Measurements from ENCODE around the gene RASSF3. TPM values are rescaled to one million over a fixed set of nuclear protein-coding genes. Genes with fewer than 3 reads are reported as not detected.

RASSF3 gene
- total and polyA plus RNA-seq, 2 donors from 2014 or later = 8.2 to 35.6 TPM

GRCh38 chr12:64706857-64707256, 96.6 kb downstream of the RASSF3 start:
- H3K27ac ChIP-seq (ENCODE audit: low read depth in 2 of 2, low read length in 2 of 2) = no peak overlapping the region
- DNase-seq (no peak), FAIRE-seq (no peak)
- H3K9me3 ChIP-seq (ENCODE audit: control insufficient read depth in 2 of 3, insufficient read depth in 1 of 3, low read length in 3 of 3) = no peaks in the 10 kb centered on the region
- intact Hi-C loops (cut with DNase I) = no loop called here
- H3K4me1 ChIP-seq (ENCODE audit: control insufficient read depth in 2 of 3, insufficient read depth in 2 of 3, low read depth in 1 of 3, low read length in 3 of 3) = no peaks in the 10 kb centered on the region
- TF ChIP-seq, protein P1, sequence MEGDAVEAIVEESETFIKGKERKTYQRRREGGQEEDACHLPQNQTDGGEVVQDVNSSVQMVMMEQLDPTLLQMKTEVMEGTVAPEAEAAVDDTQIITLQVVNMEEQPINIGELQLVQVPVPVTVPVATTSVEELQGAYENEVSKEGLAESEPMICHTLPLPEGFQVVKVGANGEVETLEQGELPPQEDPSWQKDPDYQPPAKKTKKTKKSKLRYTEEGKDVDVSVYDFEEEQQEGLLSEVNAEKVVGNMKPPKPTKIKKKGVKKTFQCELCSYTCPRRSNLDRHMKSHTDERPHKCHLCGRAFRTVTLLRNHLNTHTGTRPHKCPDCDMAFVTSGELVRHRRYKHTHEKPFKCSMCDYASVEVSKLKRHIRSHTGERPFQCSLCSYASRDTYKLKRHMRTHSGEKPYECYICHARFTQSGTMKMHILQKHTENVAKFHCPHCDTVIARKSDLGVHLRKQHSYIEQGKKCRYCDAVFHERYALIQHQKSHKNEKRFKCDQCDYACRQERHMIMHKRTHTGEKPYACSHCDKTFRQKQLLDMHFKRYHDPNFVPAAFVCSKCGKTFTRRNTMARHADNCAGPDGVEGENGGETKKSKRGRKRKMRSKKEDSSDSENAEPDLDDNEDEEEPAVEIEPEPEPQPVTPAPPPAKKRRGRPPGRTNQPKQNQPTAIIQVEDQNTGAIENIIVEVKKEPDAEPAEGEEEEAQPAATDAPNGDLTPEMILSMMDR (IDR thresholded peaks at IDR 0.05; ENCODE audit: borderline replicate concordance, extremely low read depth, insufficient read depth) = no peak
- no peak overlapping the region for H3K4me3 ChIP-seq (ENCODE audit: low read length in 3 of 3)
- no peaks in the 10 kb centered on the region for H3K36me3 ChIP-seq (ENCODE audit: control insufficient read depth in 2 of 3, insufficient read depth in 3 of 3, low read length in 3 of 3)
- no peak overlapping the region for H3K9ac ChIP-seq (ENCODE audit: low read length in 3 of 3)
- H3K27me3 ChIP-seq (ENCODE audit: control insufficient read depth, insufficient read depth, low read length) = no peaks in the 10 kb centered on the region

DNA sequence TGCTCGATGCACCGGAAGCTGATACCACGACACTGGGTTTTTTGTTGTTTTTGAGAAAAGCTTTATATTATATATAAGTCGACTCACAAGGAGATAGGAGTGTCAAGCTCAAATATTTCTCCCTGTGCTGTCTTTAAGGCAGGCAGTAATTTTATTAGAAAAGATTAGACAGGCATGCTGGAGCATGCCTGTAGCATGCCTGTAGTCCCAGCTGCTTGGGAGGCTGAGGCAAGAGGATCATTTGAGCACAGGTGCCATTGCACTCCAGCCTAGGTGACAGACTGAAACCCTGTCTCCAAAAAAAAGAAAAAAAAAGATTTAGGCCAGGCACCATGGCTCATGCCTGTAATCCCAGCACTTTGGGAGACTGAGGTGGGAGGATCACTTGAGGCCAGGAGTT, 97.1 kb downstream of the RASSF3 start:
- H3K4me3 ChIP-seq (ENCODE audit: low read length in 3 of 3) = no peak overlapping the region
- FAIRE-seq (no peak), DNase-seq (no peak)
- H3K4me1 ChIP-seq (ENCODE audit: control insufficient read depth in 2 of 3, insufficient read depth in 2 of 3, low read depth in 1 of 3, low read length in 3 of 3) = no peaks in the 10 kb centered on the region
- intact Hi-C loops (cut with DNase I) = no loop called here
- H3K9ac ChIP-seq (ENCODE audit: low read length in 3 of 3) = no peak overlapping the region
- no peaks in the 10 kb centered on the region for H3K9me3 ChIP-seq (ENCODE audit: control insufficient read depth in 2 of 3, insufficient read depth in 1 of 3, low read length in 3 of 3)
- no peak overlapping the region for H3K27ac ChIP-seq (ENCODE audit: low read depth in 2 of 2, low read length in 2 of 2)
- H3K27me3 ChIP-seq (ENCODE audit: control insufficient read depth, insufficient read depth, low read length) = no peaks in the 10 kb centered on the region
- no peaks in the 10 kb centered on the region for H3K36me3 ChIP-seq (ENCODE audit: control insufficient read depth in 2 of 3, insufficient read depth in 3 of 3, low read length in 3 of 3)
- TF ChIP-seq, protein P1 (IDR thresholded peaks at IDR 0.05; ENCODE audit: borderline replicate concordance, extremely low read depth, insufficient read depth) = no peak

GRCh38 chr12:64707926-64708325, 97.6 kb downstream of the RASSF3 start:
- DNase-seq (no peak), FAIRE-seq (no peak)
- Histone ChIP-seq H3K36me3 (ENCODE audit: control insufficient read depth in 2 of 3, insufficient read depth in 3 of 3, low read length in 3 of 3) (no peaks in the 10 kb centered on the region), H3K9ac (ENCODE audit: low read length in 3 of 3) (no peak overlapping the region), H3K9me3 (ENCODE audit: control insufficient read depth in 2 of 3, insufficient read depth in 1 of 3, low read length in 3 of 3) (no peaks in the 10 kb centered on the region), H3K4me3 (ENCODE audit: low read length in 3 of 3) (no peak overlapping the region), H3K27ac (ENCODE audit: low read depth in 2 of 2, low read length in 2 of 2) (no peak overlapping the region), H3K27me3 (ENCODE audit: control insufficient read depth, insufficient read depth, low read length) (no peaks in the 10 kb centered on the region), H3K4me1 (ENCODE audit: control insufficient read depth in 2 of 3, insufficient read depth in 2 of 3, low read depth in 1 of 3, low read length in 3 of 3) (no peaks in the 10 kb centered on the region)
- TF ChIP-seq, protein P1 (IDR thresholded peaks at IDR 0.05; ENCODE audit: borderline replicate concordance, extremely low read depth, insufficient read depth) = no peak
- intact Hi-C loops (cut with DNase I) = no loop called here

GRCh38 chr12:64709429-64709828, 99.1 kb downstream of the RASSF3 start:
- Histone ChIP-seq H3K9ac (ENCODE audit: low read length in 3 of 3) (no peak overlapping the region), H3K9me3 (ENCODE audit: control insufficient read depth in 2 of 3, insufficient read depth in 1 of 3, low read length in 3 of 3) (no peaks in the 10 kb centered on the region), H3K4me1 (ENCODE audit: control insufficient read depth in 2 of 3, insufficient read depth in 2 of 3, low read depth in 1 of 3, low read length in 3 of 3) (no peaks in the 10 kb centered on the region), H3K4me3 (ENCODE audit: low read length in 3 of 3) (no peak overlapping the region), H3K27ac (ENCODE audit: low read depth in 2 of 2, low read length in 2 of 2) (no peak overlapping the region), H3K27me3 (ENCODE audit: control insufficient read depth, insufficient read depth, low read length) (no peaks in the 10 kb centered on the region), H3K36me3 (ENCODE audit: control insufficient read depth in 2 of 3, insufficient read depth in 3 of 3, low read length in 3 of 3) (peaks cover 0 to 10% (median 2%) of the 10 kb centered on the region in 3 donors)
- FAIRE-seq = no peak
- intact Hi-C loops (cut with DNase I) = no loop called here
- DNase-seq = no peak
- TF ChIP-seq, protein P1 (IDR thresholded peaks at IDR 0.05; ENCODE audit: borderline replicate concordance, extremely low read depth, insufficient read depth) = no peak
